CD14-positive monocyte (primary cell): ENCODE measurements around the gene PDE4D. TPM values are rescaled to one million over a fixed set of nuclear protein-coding genes. Genes with fewer than 3 reads are reported as not detected.

Experiments
- DNase-seq, 3 donors: peaks; one replicate each; pipeline ENCODE4 v3.0.0-alpha.2; 2011 to 2022
- H2AFZ ChIP-seq: 2 replicates; pipeline ENCODE4 v1.6.0; 2012; ENCODE audit warnings: mild to moderate bottlenecking, low read depth, low read length, inconsistent platforms; ENCODE audit not compliant: insufficient read depth, poor library complexity, severe bottlenecking
- H3K27ac ChIP-seq, 2 donors: 1 replicate in 1 of 2; 2 replicates in 1 of 2; pipeline ENCODE4 v1.5.1; 2012 to 2013; ENCODE audit warnings: low read length in 2 of 2, control low read depth in 1 of 2, inconsistent platforms in 1 of 2, low read depth in 1 of 2, mild to moderate bottlenecking in 1 of 2
- H3K27me3 ChIP-seq, 2 donors: one replicate each; pipeline versions ENCODE4 v1.6.0 to v1.6.1; 2011 to 2013; ENCODE audit warnings: low read length in 2 of 2; ENCODE audit not compliant: control insufficient read depth in 2 of 2, insufficient read depth in 2 of 2
- H3K36me3 ChIP-seq, 2 donors: replicated peaks in 1 of 2; 1 replicate in 1 of 2; 2 replicates in 1 of 2; pipeline versions ENCODE4 v1.5.1 to v1.6.1; 2012 to 2013; ENCODE audit warnings: low read length in 2 of 2, control low read depth in 1 of 2, inconsistent platforms in 1 of 2, mild to moderate bottlenecking in 1 of 2; ENCODE audit not compliant: insufficient read depth in 2 of 2, control insufficient read depth in 1 of 2
- H3K4me1 ChIP-seq, 2 donors: 1 replicate in 1 of 2; 2 replicates in 1 of 2; pipeline versions ENCODE4 v1.5.1 to v1.6.1; 2012 to 2013; ENCODE audit warnings: low read length in 2 of 2, control low read depth in 1 of 2, inconsistent platforms in 1 of 2, mild to moderate bottlenecking in 1 of 2, moderate library complexity in 1 of 2; ENCODE audit not compliant: insufficient read depth in 2 of 2, control insufficient read depth in 1 of 2
- H3K4me2 ChIP-seq: replicated peaks from 2 replicates; pipeline ENCODE3; 2012; ENCODE audit warnings: low read length, moderate library complexity, mild to moderate bottlenecking; ENCODE audit not compliant: poor library complexity, severe bottlenecking; ENCODE audit errors: extremely low read depth
- H3K4me3 ChIP-seq, 3 experiments: fragments of 200-600 bp in 1 of 3; sonication (generic) in 1 of 3; replicated peaks in 1 of 3; 1 replicate in 2 of 3; 2 replicates in 1 of 3; pipeline ENCODE4 v1.5.1; 2011 to 2013; ENCODE audit warnings: low read length in 3 of 3, mild to moderate bottlenecking in 3 of 3, control low read depth in 2 of 3, low read depth in 2 of 3, inconsistent platforms in 1 of 3, moderate library complexity in 1 of 3
- H3K79me2 ChIP-seq: 2 replicates; pipeline ENCODE4 v1.6.0; 2012; ENCODE audit warnings: mild to moderate bottlenecking, control low read depth, inconsistent platforms, low read length, moderate library complexity; ENCODE audit not compliant: insufficient read depth
- H3K9ac ChIP-seq: 2 replicates; pipeline ENCODE4 v1.6.0; 2017; ENCODE audit warnings: low read length, mild to moderate bottlenecking; ENCODE audit not compliant: insufficient read depth, poor library complexity, severe bottlenecking
- H3K9me3 ChIP-seq, 2 donors: replicated peaks in 1 of 2; 1 replicate in 1 of 2; 2 replicates in 1 of 2; pipeline versions ENCODE4 v1.5.1 to v1.6.1; 2012 to 2013; ENCODE audit warnings: low read length in 2 of 2, control low read depth in 1 of 2; ENCODE audit not compliant: control insufficient read depth in 1 of 2, insufficient read depth in 1 of 2
- H4K20me1 ChIP-seq: 2 replicates; pipeline ENCODE4 v1.6.0; 2012; ENCODE audit warnings: mild to moderate bottlenecking, low read length, control low read depth, moderate library complexity; ENCODE audit not compliant: insufficient read depth
- H3K27ac Mint-ChIP-seq, 7 donors: one replicate each; pipeline ENCODE4 v1.8.0; 2020; ENCODE audit warnings: mild to moderate bottlenecking in 7 of 7, mixed read lengths in 7 of 7, moderate library complexity in 6 of 7, inconsistent platforms in 2 of 7
- H3K27me3 Mint-ChIP-seq, 3 donors: one replicate each; pipeline ENCODE4 v1.8.0; 2021 to 2022; ENCODE audit warnings: low read depth in 3 of 3, mild to moderate bottlenecking in 3 of 3, mixed read lengths in 3 of 3, moderate library complexity in 3 of 3, inconsistent platforms in 1 of 3
- H3K36me3 Mint-ChIP-seq, 2 donors: one replicate each; pipeline ENCODE4 v1.8.0; 2020; ENCODE audit warnings: mixed read lengths in 2 of 2, inconsistent platforms in 1 of 2, mild to moderate bottlenecking in 1 of 2
- H3K4me1 Mint-ChIP-seq: one replicate; pipeline ENCODE4 v1.8.0; 2020; ENCODE audit warnings: mild to moderate bottlenecking, mixed read lengths
- H3K4me3 Mint-ChIP-seq, 2 donors: one replicate each; pipeline ENCODE4 v1.8.0; 2020; ENCODE audit warnings: mild to moderate bottlenecking in 2 of 2, mixed read lengths in 2 of 2, moderate library complexity in 1 of 2
- H3K9me3 Mint-ChIP-seq, 7 donors: one replicate each; pipeline ENCODE4 v1.8.0; 2020 to 2022; ENCODE audit warnings: mixed read lengths in 7 of 7, mild to moderate bottlenecking in 6 of 7, moderate library complexity in 6 of 7, inconsistent platforms in 2 of 7
- WGBS: methylation state at CpG from one replicate; pipeline ENCODE4 v1.1.5; 2013; ENCODE audit warnings: missing lambda C conversion rate; ENCODE audit not compliant: insufficient coverage; 5-methylcytosine and 5-hydroxymethylcytosine counted together
- intact Hi-C, 2 donors: fragments of 100-400 bp; cut with micrococcal nuclease; formaldehyde crosslinking; loops; one replicate each; pipeline versions ENCODE4 v1.15.0 to v1.15.1; 2023
- polyA plus RNA-seq, 3 donors: library from polyadenylated mRNA; depleted of rRNA in 1 of 3; unstranded in 2 of 3; stranded (reverse) in 1 of 3; fragments of 300-500 nt in 2 of 3; fragments of >200 nt in 1 of 3; fragmentation: Illumina TruSeq in 2 of 3; gene quantifications; 1 replicate in 2 of 3; 2 replicates in 1 of 3; pipeline ENCODE4 v1.2.3, GENCODE V29; 2012 to 2021
- TF ChIP-seq, protein P1 (sequence below): fragments of 200-600 bp; IDR thresholded peaks from one replicate; pipeline ENCODE4 v1.8.0; 2022; ENCODE audit warnings: antibody characterized with exemption, mild to moderate bottlenecking

PDE4D gene
- polyA plus RNA-seq, 3 donors, result 1.9 to 3.4 (median 2.8) TPM

DNA sequence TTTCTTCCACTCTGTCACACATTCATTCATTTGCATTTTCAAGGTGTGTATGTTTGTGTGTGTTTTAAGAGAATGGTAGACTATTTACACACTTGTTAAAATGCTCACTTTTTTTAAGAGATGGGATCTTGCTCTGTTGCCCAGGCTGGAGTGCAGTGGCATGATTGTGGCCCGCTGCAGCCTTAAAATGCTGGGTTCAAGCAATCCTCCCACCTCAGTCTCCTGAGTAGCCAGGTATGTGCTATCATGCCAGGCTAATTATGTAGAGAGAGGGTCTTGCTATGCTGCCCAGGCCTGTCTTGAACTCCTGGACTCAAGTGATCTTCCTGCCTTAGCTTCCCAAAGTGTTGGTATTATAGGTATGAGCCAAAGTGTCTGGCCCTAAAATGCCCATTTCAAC lies 173.5 kb downstream of the PDE4D start:
- Histone ChIP-seq H3K27ac (no peak overlapping the region), H4K20me1 (no peaks in the 10 kb centered on the region), H3K79me2 (no peaks in the 10 kb centered on the region), H3K36me3 (no peaks in the 10 kb centered on the region), H2AFZ (no peak overlapping the region), H3K4me1 (no peaks in the 10 kb centered on the region), H3K9ac (no peak overlapping the region), H3K27me3 (no peaks in the 10 kb centered on the region), H3K4me3 (no peak overlapping the region), H3K4me2 (no peak overlapping the region), H3K9me3 (peaks cover 0 to 7% of the 10 kb centered on the region in 2 donors)
- H3K36me3 Mint-ChIP-seq, result peaks cover 3 to 5% of the 10 kb centered on the region in 2 donors
- no peaks in the 10 kb centered on the region for H3K4me1 Mint-ChIP-seq
- intact Hi-C loops, result no loop called here
- WGBS, result no CpG with 5 or more reads among the region's 1 CpG
- H3K27me3 Mint-ChIP-seq, result no peaks in the 10 kb centered on the region
- no peak overlapping the region for H3K4me3 Mint-ChIP-seq
- peaks cover 0 to 8% (median 0%) of the 10 kb centered on the region in 7 donors for H3K9me3 Mint-ChIP-seq
- no peak overlapping the region for H3K27ac Mint-ChIP-seq
- DNase-seq, result no peak
- TF ChIP-seq, protein P1, sequence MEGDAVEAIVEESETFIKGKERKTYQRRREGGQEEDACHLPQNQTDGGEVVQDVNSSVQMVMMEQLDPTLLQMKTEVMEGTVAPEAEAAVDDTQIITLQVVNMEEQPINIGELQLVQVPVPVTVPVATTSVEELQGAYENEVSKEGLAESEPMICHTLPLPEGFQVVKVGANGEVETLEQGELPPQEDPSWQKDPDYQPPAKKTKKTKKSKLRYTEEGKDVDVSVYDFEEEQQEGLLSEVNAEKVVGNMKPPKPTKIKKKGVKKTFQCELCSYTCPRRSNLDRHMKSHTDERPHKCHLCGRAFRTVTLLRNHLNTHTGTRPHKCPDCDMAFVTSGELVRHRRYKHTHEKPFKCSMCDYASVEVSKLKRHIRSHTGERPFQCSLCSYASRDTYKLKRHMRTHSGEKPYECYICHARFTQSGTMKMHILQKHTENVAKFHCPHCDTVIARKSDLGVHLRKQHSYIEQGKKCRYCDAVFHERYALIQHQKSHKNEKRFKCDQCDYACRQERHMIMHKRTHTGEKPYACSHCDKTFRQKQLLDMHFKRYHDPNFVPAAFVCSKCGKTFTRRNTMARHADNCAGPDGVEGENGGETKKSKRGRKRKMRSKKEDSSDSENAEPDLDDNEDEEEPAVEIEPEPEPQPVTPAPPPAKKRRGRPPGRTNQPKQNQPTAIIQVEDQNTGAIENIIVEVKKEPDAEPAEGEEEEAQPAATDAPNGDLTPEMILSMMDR, result no peak

DNA sequence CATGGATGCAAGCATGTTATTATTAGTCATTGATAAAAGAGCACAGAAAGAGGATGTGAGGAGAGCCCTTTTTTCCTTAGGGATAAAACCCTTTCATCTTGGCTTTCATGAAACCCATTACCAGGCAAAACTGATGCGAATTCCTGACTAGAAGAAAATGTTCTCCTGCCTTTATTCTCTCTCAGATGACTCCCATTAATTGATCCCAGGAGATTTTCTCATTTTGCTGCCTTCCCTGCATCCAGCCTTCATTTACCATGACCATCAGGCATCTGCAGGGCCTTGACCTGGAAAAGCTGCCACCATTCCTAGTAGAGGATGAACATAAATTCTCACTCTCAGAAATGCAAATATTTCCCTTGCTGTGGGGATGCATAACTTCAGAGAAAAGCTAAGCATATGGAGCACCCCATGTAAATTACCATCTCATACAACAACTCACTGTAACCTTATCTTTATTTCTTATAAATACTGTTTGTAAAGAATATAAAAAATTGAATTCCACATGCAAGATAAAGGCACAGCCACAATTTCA lies 176.5 kb downstream of the PDE4D start:
- intact Hi-C loops, result no loop called here
- H3K9me3 ChIP-seq, result peaks cover 12 to 26% of the 10 kb centered on the region in 2 donors
- H3K4me3 ChIP-seq, result no peak overlapping the region
- peaks cover 0 to 22% (median 12%) of the 10 kb centered on the region in 7 donors for H3K9me3 Mint-ChIP-seq
- H3K4me3 Mint-ChIP-seq, result no peak overlapping the region
- no peak for DNase-seq
- H2AFZ ChIP-seq, result no peak overlapping the region
- H3K79me2 ChIP-seq, result no peaks in the 10 kb centered on the region
- H3K27ac ChIP-seq, result no peak overlapping the region
- H3K27me3 ChIP-seq, result no peaks in the 10 kb centered on the region
- WGBS, result 40% methylated on average over 1 of the region's 1 CpG
- H3K4me2 ChIP-seq, result no peak overlapping the region
- H3K9ac ChIP-seq, result no peak overlapping the region
- peaks cover 5 to 10% of the 10 kb centered on the region in 2 donors for H3K36me3 Mint-ChIP-seq
- no peaks in the 10 kb centered on the region for H4K20me1 ChIP-seq
- no peak overlapping the region for H3K27ac Mint-ChIP-seq
- no peaks in the 10 kb centered on the region for H3K4me1 Mint-ChIP-seq
- H3K27me3 Mint-ChIP-seq, result no peaks in the 10 kb centered on the region
- TF ChIP-seq, protein P1, result no peak
- H3K36me3 ChIP-seq, result no peaks in the 10 kb centered on the region
- no peaks in the 10 kb centered on the region for H3K4me1 ChIP-seq
